Liver (tissue), 3 donors: ENCODE data around the gene PXDN.

Experiments used
- GABPA ChIP-seq, 2 donors: IDR thresholded peaks in 1 of 2; conservative IDR thresholded peaks in 1 of 2; 2 replicates each; pipeline ENCODE4 v1.6.1; 2016; ENCODE audit warnings: antibody characterized with exemption in 2 of 2, mild to moderate bottlenecking in 1 of 2, moderate library complexity in 1 of 2
- HNF4A ChIP-seq, 2 donors: conservative IDR thresholded peaks; 2 replicates each; pipeline ENCODE4 v1.6.1; 2016; ENCODE audit warnings: antibody characterized with exemption in 2 of 2, mild to moderate bottlenecking in 2 of 2
- JUND ChIP-seq, 2 donors: IDR thresholded peaks; 2 replicates each; pipeline ENCODE4 v1.6.1; 2016; ENCODE audit warnings: antibody characterized with exemption in 2 of 2
- RAD21 ChIP-seq, 2 donors: IDR thresholded peaks; 2 replicates each; pipeline ENCODE4 v1.6.1; 2016; ENCODE audit warnings: antibody characterized with exemption in 2 of 2, mild to moderate bottlenecking in 2 of 2
- TAF1 ChIP-seq: conservative IDR thresholded peaks from 2 replicates; pipeline ENCODE4 v1.6.1; 2016; ENCODE audit warnings: antibody characterized with exemption, mild to moderate bottlenecking
- YY1 ChIP-seq: IDR thresholded peaks from 2 replicates; pipeline ENCODE4 v1.6.1; 2016; ENCODE audit warnings: antibody characterized with exemption, mild to moderate bottlenecking
- TF ChIP-seq, protein P1 (sequence below): fragments of 150-350 bp; IDR thresholded peaks from 2 replicates; pipeline ENCODE4 v1.5.1; 2017; ENCODE audit warnings: improper control_type of control experiment, low read depth, low read length; ENCODE audit not compliant: missing input control
- TF ChIP-seq, protein P2 (sequence below): IDR thresholded peaks from 2 replicates; pipeline ENCODE4 v1.6.1; 2016; ENCODE audit warnings: antibody characterized with exemption
- donor health status: healthy.
- donor health status: healthy.

GRCh38 chr2:1701020-1701419 lies 43.3 kb downstream of the PXDN start:
- TF ChIP-seq YY1 (no peak), TAF1 (no peak), GABPA (IDR thresholded peaks at IDR 0.05 in 1 of 2, conservative IDR thresholded peaks at IDR 0.05 in 1 of 2) (no peak), HNF4A (conservative IDR thresholded peaks at IDR 0.05) (no peak), JUND (IDR thresholded peaks at IDR 0.05) (no peak), RAD21 (IDR thresholded peaks at IDR 0.05) (no peak)
- TF ChIP-seq, protein P1, sequence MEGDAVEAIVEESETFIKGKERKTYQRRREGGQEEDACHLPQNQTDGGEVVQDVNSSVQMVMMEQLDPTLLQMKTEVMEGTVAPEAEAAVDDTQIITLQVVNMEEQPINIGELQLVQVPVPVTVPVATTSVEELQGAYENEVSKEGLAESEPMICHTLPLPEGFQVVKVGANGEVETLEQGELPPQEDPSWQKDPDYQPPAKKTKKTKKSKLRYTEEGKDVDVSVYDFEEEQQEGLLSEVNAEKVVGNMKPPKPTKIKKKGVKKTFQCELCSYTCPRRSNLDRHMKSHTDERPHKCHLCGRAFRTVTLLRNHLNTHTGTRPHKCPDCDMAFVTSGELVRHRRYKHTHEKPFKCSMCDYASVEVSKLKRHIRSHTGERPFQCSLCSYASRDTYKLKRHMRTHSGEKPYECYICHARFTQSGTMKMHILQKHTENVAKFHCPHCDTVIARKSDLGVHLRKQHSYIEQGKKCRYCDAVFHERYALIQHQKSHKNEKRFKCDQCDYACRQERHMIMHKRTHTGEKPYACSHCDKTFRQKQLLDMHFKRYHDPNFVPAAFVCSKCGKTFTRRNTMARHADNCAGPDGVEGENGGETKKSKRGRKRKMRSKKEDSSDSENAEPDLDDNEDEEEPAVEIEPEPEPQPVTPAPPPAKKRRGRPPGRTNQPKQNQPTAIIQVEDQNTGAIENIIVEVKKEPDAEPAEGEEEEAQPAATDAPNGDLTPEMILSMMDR: no peak
- TF ChIP-seq, protein P2, sequence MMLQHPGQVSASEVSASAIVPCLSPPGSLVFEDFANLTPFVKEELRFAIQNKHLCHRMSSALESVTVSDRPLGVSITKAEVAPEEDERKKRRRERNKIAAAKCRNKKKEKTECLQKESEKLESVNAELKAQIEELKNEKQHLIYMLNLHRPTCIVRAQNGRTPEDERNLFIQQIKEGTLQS: no peak
